H1 (cell line): ENCODE measurements around the gene TACSTD2. TPM values are rescaled to one million over a fixed set of nuclear protein-coding genes. Genes with fewer than 3 reads are reported as not detected.
A peak's percentile ranks its signal among the peaks of the same experiment; 100 is the strongest.

Experiments used
- CTCF ChIA-PET: fragments of 300-600 bp; sonication (Branson Sonifier 250); formaldehyde crosslinking; loops from one replicate; lab custom pipeline; 2021; ENCODE audit not compliant: partially characterized antibody; lab: Charles Lee
- POLR2A ChIA-PET: fragments of 300-600 bp; sonication (Branson Sonifier 250); formaldehyde crosslinking; loops from one replicate; lab custom pipeline; 2021; ENCODE audit warnings: inconsistent platforms; ENCODE audit not compliant: partially characterized antibody; lab: Charles Lee
- DNase-seq, 2 experiments: peaks; one replicate each; pipeline versions ENCODE4 v3.0.0 to v3.0.0-alpha.2; 2010 to 2022; ENCODE audit warnings: low spot score in 2 of 2, low read depth in 1 of 2, mixed read lengths in 1 of 2
- FAIRE-seq: peaks from 2 replicates; lab custom pipeline; 2011; peaks lifted over from hg19 to GRCh38; lab: Jason Lieb, UNC
- H2AFZ ChIP-seq: 2 replicates; pipeline ENCODE4 v1.8.1; 2012; ENCODE audit warnings: low read length, inconsistent platforms
- H2AK5ac ChIP-seq: 2 replicates; pipeline ENCODE4 v1.6.1; 2013; ENCODE audit warnings: low read depth, low read length
- H2BK120ac ChIP-seq: replicated peaks from 2 replicates; pipeline ENCODE3; 2013; ENCODE audit warnings: low read depth, low read length, inconsistent platforms
- H2BK12ac ChIP-seq: 2 replicates; pipeline ENCODE4 v1.6.1; 2013; ENCODE audit warnings: low read depth, low read length
- H2BK15ac ChIP-seq: 2 replicates; pipeline ENCODE4 v1.6.1; 2013; ENCODE audit warnings: low read length
- H2BK20ac ChIP-seq: 2 replicates; pipeline ENCODE4 v1.6.1; 2013; ENCODE audit warnings: low read length
- H2BK5ac ChIP-seq: 2 replicates; pipeline ENCODE4 v1.6.1; 2013; ENCODE audit warnings: low read depth, low read length
- H3K14ac ChIP-seq: 2 replicates; pipeline ENCODE4 v1.6.1; 2013; ENCODE audit warnings: inconsistent platforms; ENCODE audit not compliant: insufficient read length
- H3K18ac ChIP-seq: 2 replicates; pipeline ENCODE4 v1.6.1; 2013; ENCODE audit warnings: low read length; ENCODE audit errors: extremely low read depth
- H3K23ac ChIP-seq: 2 replicates; pipeline ENCODE4 v1.6.1; 2013; ENCODE audit warnings: inconsistent platforms; ENCODE audit not compliant: insufficient read length
- H3K23me2 ChIP-seq: 2 replicates; pipeline ENCODE4 v1.6.1; 2013; ENCODE audit warnings: low read depth, low read length
- H3K27ac ChIP-seq: 2 replicates; pipeline ENCODE4 v1.6.1; 2011; ENCODE audit warnings: low read depth, low read length, inconsistent platforms
- H3K27me3 ChIP-seq, 4 experiments: replicated peaks in 1 of 4; 1 replicate in 1 of 4; 2 replicates in 3 of 4; pipeline versions ENCODE4 v1.6.1 to v1.8.1; 2011 to 2013; ENCODE audit warnings: low read length in 3 of 4, mild to moderate bottlenecking in 3 of 4, inconsistent platforms in 2 of 4, mixed read lengths in 2 of 4, moderate library complexity in 1 of 4; ENCODE audit not compliant: control insufficient read depth in 3 of 4, insufficient read depth in 3 of 4; ENCODE audit errors: extremely low read depth in 1 of 4
- H3K36me3 ChIP-seq, 4 experiments: 2 replicates each; pipeline versions ENCODE4 v1.6.1 to v1.8.1; 2011 to 2013; ENCODE audit warnings: mild to moderate bottlenecking in 4 of 4, low read length in 3 of 4, moderate library complexity in 2 of 4, control low read depth in 1 of 4, inconsistent platforms in 1 of 4; ENCODE audit not compliant: insufficient read depth in 4 of 4, control insufficient read depth in 2 of 4
- H3K4ac ChIP-seq: replicated peaks from 2 replicates; pipeline ENCODE3; 2013; ENCODE audit warnings: low read length, low read depth, mixed read lengths, inconsistent platforms; ENCODE audit not compliant: insufficient read length
- H3K4me1 ChIP-seq, 4 experiments: replicated peaks in 1 of 4; 1 replicate in 1 of 4; 2 replicates in 3 of 4; pipeline versions ENCODE4 v1.6.1 to v1.8.1; 2011 to 2013; ENCODE audit warnings: low read length in 3 of 4, inconsistent platforms in 2 of 4, mixed read lengths in 1 of 4; ENCODE audit not compliant: insufficient read depth in 4 of 4, control insufficient read depth in 3 of 4
- H3K4me2 ChIP-seq, 2 experiments: 2 replicates each; pipeline versions ENCODE4 v1.6.1 to v1.8.1; 2011 to 2013; ENCODE audit warnings: low read depth in 2 of 2, low read length in 2 of 2, control low read depth in 1 of 2, inconsistent platforms in 1 of 2, mild to moderate bottlenecking in 1 of 2; ENCODE audit not compliant: insufficient read depth in 1 of 2
- H3K4me3 ChIP-seq, 4 experiments: fragments of 200-600, 300-600 bp in 1 of 4; sonication (generic), shearing (Covaris generic), sonication (Bioruptor Twin) in 1 of 4; 2 replicates each; pipeline versions ENCODE4 v1.5.1 to v1.8.1; 2011 to 2016; ENCODE audit warnings: low read length in 4 of 4, low read depth in 3 of 4, control low read depth in 2 of 4, inconsistent platforms in 2 of 4, mild to moderate bottlenecking in 2 of 4, mixed read lengths in 1 of 4, moderate library complexity in 1 of 4; ENCODE audit not compliant: insufficient read depth in 2 of 4; ENCODE audit errors: extremely low read depth in 1 of 4
- H3K56ac ChIP-seq: replicated peaks from 2 replicates; pipeline ENCODE3; 2013; ENCODE audit warnings: low read depth, mild to moderate bottlenecking, mixed read lengths, low read length, inconsistent platforms; ENCODE audit not compliant: insufficient read length
- H3K79me1 ChIP-seq: 2 replicates; pipeline ENCODE4 v1.6.1; 2013; ENCODE audit warnings: low read depth, low read length, control low read depth
- H3K79me2 ChIP-seq, 2 experiments: 2 replicates each; pipeline versions ENCODE4 v1.6.1 to v1.8.1; 2012 to 2013; ENCODE audit warnings: low read length in 2 of 2, mild to moderate bottlenecking in 2 of 2, inconsistent platforms in 1 of 2; ENCODE audit not compliant: insufficient read depth in 2 of 2, control insufficient read depth in 1 of 2
- H3K9ac ChIP-seq, 4 experiments: replicated peaks in 1 of 4; 1 replicate in 1 of 4; 2 replicates in 3 of 4; pipeline versions ENCODE4 v1.6.1 to v1.8.1; 2011 to 2013; ENCODE audit warnings: low read depth in 3 of 4, low read length in 3 of 4, control low read depth in 2 of 4, mild to moderate bottlenecking in 2 of 4, moderate library complexity in 2 of 4, inconsistent platforms in 1 of 4; ENCODE audit errors: extremely low read depth in 1 of 4
- H3K9me3 ChIP-seq, 2 experiments: 2 replicates each; pipeline versions ENCODE4 v1.6.1 to v1.8.1; 2012 to 2013; ENCODE audit warnings: mild to moderate bottlenecking in 2 of 2, moderate library complexity in 2 of 2, control low read depth in 1 of 2, inconsistent platforms in 1 of 2, low read depth in 1 of 2, low read length in 1 of 2, mixed read lengths in 1 of 2; ENCODE audit not compliant: insufficient read depth in 2 of 2
- H4K20me1 ChIP-seq, 2 experiments: replicated peaks in 1 of 2; 2 replicates each; pipeline versions ENCODE3 to v1.8.1; 2011 to 2013; ENCODE audit warnings: inconsistent platforms in 2 of 2, low read length in 2 of 2, mild to moderate bottlenecking in 1 of 2; ENCODE audit not compliant: insufficient read depth in 2 of 2, control insufficient read depth in 1 of 2
- H4K5ac ChIP-seq: 2 replicates; pipeline ENCODE4 v1.6.1; 2013; ENCODE audit warnings: low read length, low read depth, mixed read lengths, inconsistent platforms; ENCODE audit not compliant: insufficient read length
- H4K8ac ChIP-seq: 2 replicates; pipeline ENCODE4 v1.8.0; 2013; ENCODE audit warnings: mild to moderate bottlenecking, moderate library complexity, low read length, inconsistent platforms; ENCODE audit not compliant: insufficient read depth; ENCODE audit errors: extremely low read depth
- H4K91ac ChIP-seq: replicated peaks from 2 replicates; pipeline ENCODE3; 2013; ENCODE audit warnings: low read length, mixed read lengths, inconsistent platforms; ENCODE audit not compliant: insufficient read length
- EZH2 ChIP-seq: fragments of 200-600 bp; sonication (generic); IDR thresholded peaks from 2 replicates; pipeline ENCODE4 v1.7.1; 2012; ENCODE audit warnings: low read depth, mild to moderate bottlenecking, moderate library complexity, low read length, inconsistent platforms; ENCODE audit not compliant: severe bottlenecking
- FOSL1 ChIP-seq: IDR thresholded peaks from 2 replicates; pipeline ENCODE4 v1.6.1; 2011; ENCODE audit warnings: mild to moderate bottlenecking, low read depth, low read length, moderate library complexity; ENCODE audit not compliant: insufficient read depth
- HDAC6 ChIP-seq: IDR thresholded peaks from one replicate; pipeline ENCODE4 v1.7.1; 2012; ENCODE audit warnings: low read depth, mild to moderate bottlenecking, inconsistent platforms, low read length, moderate library complexity
- MAX ChIP-seq: IDR thresholded peaks from 2 replicates; pipeline ENCODE4 v1.6.1; 2012; ENCODE audit warnings: inconsistent platforms
- NANOG ChIP-seq: IDR thresholded peaks from 2 replicates; pipeline ENCODE4 v1.6.1; 2011; ENCODE audit warnings: low read length, low read depth, mild to moderate bottlenecking, inconsistent platforms; ENCODE audit not compliant: insufficient read depth, poor library complexity, severe bottlenecking
- NRF1 ChIP-seq: IDR thresholded peaks from 2 replicates; pipeline ENCODE4 v1.6.1; 2011; ENCODE audit warnings: mild to moderate bottlenecking, low read depth, low read length, improper control_type of control experiment
- POLR2A ChIP-seq, 2 experiments: IDR thresholded peaks; 1 replicate in 1 of 2; 2 replicates in 1 of 2; pipeline ENCODE4 v1.6.1; 2011; ENCODE audit warnings: low read depth in 2 of 2, low read length in 2 of 2, mild to moderate bottlenecking in 2 of 2; ENCODE audit errors: control extremely low read depth in 1 of 2
- RXRA ChIP-seq: IDR thresholded peaks from 2 replicates; pipeline ENCODE4 v1.6.1; 2011; ENCODE audit warnings: low read depth, mild to moderate bottlenecking, low read length, moderate library complexity; ENCODE audit not compliant: insufficient read depth
- SAP30 ChIP-seq: fragments of 300-600 bp; sonication (generic); IDR thresholded peaks from 2 replicates; pipeline ENCODE4 v1.7.1; 2012; ENCODE audit warnings: low read length, moderate library complexity, mild to moderate bottlenecking, inconsistent platforms; ENCODE audit not compliant: insufficient read depth, insufficient replicate concordance
- SIRT6 ChIP-seq: IDR thresholded peaks from one replicate; pipeline ENCODE4 v1.7.1; 2012; ENCODE audit warnings: low read length, inconsistent platforms
- SP2 ChIP-seq: IDR thresholded peaks from 2 replicates; pipeline ENCODE4 v1.6.1; 2012; ENCODE audit warnings: mild to moderate bottlenecking, low read length, inconsistent platforms
- SUZ12 ChIP-seq: fragments of 200-600 bp; sonication (generic); IDR thresholded peaks from 2 replicates; pipeline ENCODE4 v1.6.1; 2012; ENCODE audit warnings: mild to moderate bottlenecking, inconsistent platforms, low read length, moderate library complexity, mixed read lengths
- TCF12 ChIP-seq: IDR thresholded peaks from 2 replicates; pipeline ENCODE4 v1.6.1; 2011; ENCODE audit warnings: low read depth, mild to moderate bottlenecking, low read length
- ZNF274 ChIP-seq: IDR thresholded peaks from 2 replicates; pipeline ENCODE4 v1.7.0; 2012; ENCODE audit warnings: low read length, borderline replicate concordance; ENCODE audit errors: extremely low read depth
- WGBS, 2 experiments: shearing (Covaris generic) in 1 of 2; methylation state at CpG; one replicate each; pipeline versions ENCODE4 v1.1.6 to v1.1.7; 2013 to 2015; ENCODE audit warnings: low lambda C conversion rate in 2 of 2, mixed read lengths in 2 of 2, inconsistent platforms in 1 of 2, low coverage in 1 of 2, missing lambda C conversion rate in 1 of 2; ENCODE audit not compliant: insufficient replicate concordance in 2 of 2, insufficient coverage in 1 of 2, insufficient read length in 1 of 2; ENCODE audit errors: extremely low coverage in 1 of 2, missing lambda C conversion rate in 1 of 2; 5-methylcytosine and 5-hydroxymethylcytosine counted together
- polyA plus RNA-seq, 7 experiments: library from polyadenylated mRNA; depleted of rRNA in 3 of 7; stranded (reverse) in 5 of 7; unstranded in 2 of 7; fragments of >200 nt in 5 of 7; fragments of 200-250 nt in 2 of 7; gene quantifications; 1 replicate in 5 of 7; 2 replicates in 1 of 7; 4 replicates in 1 of 7; pipeline versions ENCODE4 v1.2.1 to v1.2.3, GENCODE V29; 2011 to 2013; ENCODE audit warnings: missing spikeins in 2 of 7, mixed read lengths in 2 of 7
- total RNA-seq: library from RNA; stranded (reverse); fragmentation: NEBNext Ultra II Directional; extraction: Animal tissue kit (Norgen Biotek cat#: 25700); gene quantifications from 2 replicates; pipeline ENCODE4 v1.2.1, GENCODE V29; 2021

The TACSTD2 gene
- total and polyA plus RNA-seq, 2 of the 8 experiments (the other 6 are each of a cell fraction or from before 2014, with no cell fraction given): 0.76 to 0.85 TPM

- Histone ChIP-seq H3K9ac (no peak overlapping the region), H4K20me1 (no peaks in the 10 kb centered on the region), H3K23ac (no peak overlapping the region), H3K4me1 (peaks cover 0 to 5% (median 1%) of the 10 kb centered on the region in 4 experiments; a peak in 3 of 7 replicates), H4K91ac (no peak overlapping the region), H3K23me2 (peaks cover 4% of the 10 kb centered on the region; the same call in 1 of the 2 replicates), H2BK5ac (no peak overlapping the region), H2BK120ac (no peak overlapping the region), H2AK5ac (no peak overlapping the region), H2BK15ac (no peak overlapping the region; the same call in 1 of the 2 replicates), H3K14ac (no peak overlapping the region), H3K9me3 (peaks cover 0 to 8% of the 10 kb centered on the region in 2 experiments; a peak in 2 of 4 replicates), H3K4me2 (peak overlapping the region; percentile 51 to 59), H3K36me3 (peaks cover 0 to 6% (median 0%) of the 10 kb centered on the region in 4 experiments; a peak in 1 of 8 replicates), H3K18ac (no peak overlapping the region), H3K79me2 (no peaks in the 10 kb centered on the region), H2BK12ac (peak overlapping the region; percentile 84; the same call in 1 of the 2 replicates), H2BK20ac (no peak overlapping the region), H4K8ac (no peak overlapping the region), H3K27ac (no peak overlapping the region), H2AFZ (peak overlapping the region; percentile 47; the same call in 1 of the 2 replicates), H3K4me3 (peak overlapping the region; percentile 3 to 56 (median 14); a peak in 6 of 8 replicates), H4K5ac (no peak overlapping the region), H3K27me3 (peaks cover 10 to 33% (median 25%) of the 10 kb centered on the region in 4 experiments), H3K79me1 (no peaks in the 10 kb centered on the region), H3K56ac (no peak overlapping the region), H3K4ac (no peak overlapping the region)
- POLR2A ChIA-PET: interaction anchor here (0.6 to 1.7 kb wide), 8 partner anchors 9 to 1064 kb away, joined by 3 to 6 read pairs (median 4); no protein-coding TSS in a partner anchor
- CTCF ChIA-PET: interaction anchor here (0.6 to 1.5 kb wide), 3 partner anchors 13 to 372 kb away, joined by 3 to 4 read pairs (median 4); no protein-coding TSS in a partner anchor
- FAIRE-seq: no peak
- DNase-seq: no peak
- 32% methylated on average over 3 of the region's 3 CpGs; no CpG with 5 or more reads in 1 of the 2 experiments for WGBS, 2 experiments
- no peak for TF ChIP-seq EZH2
- no peak for TF ChIP-seq RXRA
- TF ChIP-seq ZNF274: no peak
- TF ChIP-seq SUZ12: no peak
- TF ChIP-seq SAP30: no peak
- TF ChIP-seq NANOG: no peak
- TF ChIP-seq FOSL1: no peak
- no peak for TF ChIP-seq POLR2A (IDR thresholded peaks at IDR 0.05; ENCODE audit: control extremely low read depth in 1 of 2, low read depth in 2 of 2, low read length in 2 of 2)
- TF ChIP-seq MAX: no peak
- TF ChIP-seq HDAC6: no peak
- no peak for TF ChIP-seq NRF1
- no peak for TF ChIP-seq SIRT6
- TF ChIP-seq TCF12: no peak
- no peak for TF ChIP-seq SP2
Measured at GRCh38 chr1:58577654-58578030, 590 bp upstream of the TACSTD2 start.
